Lung (tissue), 12 donors: ENCODE results near the gene LEF1. TPM values are rescaled to one million over a fixed set of nuclear protein-coding genes. Genes with fewer than 3 reads are reported as not detected.

Source experiments
- ATAC-seq: fragments of 200-7000 bp; cut with Tn5 transposase; one replicate; pipeline ENCODE4 v1.9.1; 2020; ENCODE audit warnings: moderate number of reproducible peaks; ENCODE audit not compliant: insufficient read depth, low FRiP score
- DNase-seq, 3 donors: peaks; one replicate each; pipeline ENCODE4 v3.0.0-alpha.2; 2013 to 2017
- H3K27ac ChIP-seq, 2 donors: one replicate each; pipeline ENCODE4 v1.5.1; 2013; ENCODE audit warnings: mild to moderate bottlenecking in 2 of 2, moderate library complexity in 2 of 2, control low read depth in 1 of 2, inconsistent platforms in 1 of 2, low read depth in 1 of 2, low read length in 1 of 2
- H3K27me3 ChIP-seq, 3 donors: one replicate each; pipeline ENCODE4 v1.5.1; 2013; ENCODE audit warnings: low read length in 2 of 3; ENCODE audit not compliant: control insufficient read depth in 3 of 3, insufficient read depth in 3 of 3
- H3K36me3 ChIP-seq, 4 donors: one replicate each; pipeline ENCODE4 v1.5.1; 2013; ENCODE audit warnings: low read length in 4 of 4, mild to moderate bottlenecking in 1 of 4, moderate library complexity in 1 of 4; ENCODE audit not compliant: control insufficient read depth in 4 of 4, insufficient read depth in 4 of 4
- H3K4me1 ChIP-seq, 5 donors: one replicate each; pipeline ENCODE4 v1.5.1; 2013; ENCODE audit warnings: low read length in 5 of 5, mild to moderate bottlenecking in 2 of 5, moderate library complexity in 1 of 5; ENCODE audit not compliant: control insufficient read depth in 5 of 5, insufficient read depth in 5 of 5
- H3K4me3 ChIP-seq: one replicate; pipeline ENCODE4 v1.5.1; 2013; ENCODE audit warnings: mild to moderate bottlenecking, control low read depth, moderate library complexity
- H3K9ac ChIP-seq, 2 donors: one replicate each; pipeline ENCODE4 v1.5.1; 2013; ENCODE audit warnings: low read length in 2 of 2, control low read depth in 1 of 2; ENCODE audit not compliant: insufficient read depth in 1 of 2
- H3K9me3 ChIP-seq, 4 donors: one replicate each; pipeline ENCODE4 v1.5.1; 2013; ENCODE audit warnings: low read length in 3 of 4, mild to moderate bottlenecking in 1 of 4, moderate library complexity in 1 of 4; ENCODE audit not compliant: control insufficient read depth in 4 of 4, insufficient read depth in 3 of 4
- CTCF ChIP-seq: IDR thresholded peaks from 2 replicates; pipeline ENCODE4 v1.5.1; 2012; ENCODE audit warnings: mild to moderate bottlenecking; ENCODE audit errors: control extremely low read depth, extremely low read depth
- WGBS, 2 donors: extraction: QIAGEN DNeasy Blood & Tissue Kit; methylation state at CpG; one replicate each; pipeline ENCODE4 v1.1.7; 2013; 5-methylcytosine and 5-hydroxymethylcytosine counted together
- polyA plus RNA-seq, 2 donors: library from polyadenylated mRNA; stranded (reverse); fragments of 200-250 nt; gene quantifications; one replicate each; pipeline ENCODE4 v1.2.1, GENCODE V29; 2013
- total RNA-seq, 2 donors: library from RNA; depleted of rRNA in 1 of 2; stranded (reverse); fragments of >200 nt in 1 of 2; gene quantifications; one replicate each; pipeline ENCODE4 v1.2.1, GENCODE V29; 2014 to 2021
- donor health status: control.
- donor health status: control.
- donor health status: Bipolar disorder and iron deficiency.
- donor health status: healthy.
- donor health status: DM: yes; HTN: yes; CAD: no.

LEF1 gene
- total and polyA plus RNA-seq, 4 donors = 2.7 to 25.4 (median 4.0) TPM

- ATAC-seq (no peak), DNase-seq (no peak)
- Histone ChIP-seq H3K4me3 (no peak overlapping the region), H3K9ac (no peak overlapping the region), H3K9me3 (no peaks in the 10 kb centered on the region), H3K36me3 (no peaks in the 10 kb centered on the region), H3K4me1 (peaks cover 0 to 7% (median 0%) of the 10 kb centered on the region in 5 donors), H3K27ac (no peak overlapping the region), H3K27me3 (no peaks in the 10 kb centered on the region)
- no peak for TF ChIP-seq CTCF
- WGBS, 2 donors = 85 to 92% methylated on average over 6 of the region's 6 CpGs
Measured at GRCh38 chr4:108087293-108087967, 81.3 kb downstream of the LEF1 start.

DNA sequence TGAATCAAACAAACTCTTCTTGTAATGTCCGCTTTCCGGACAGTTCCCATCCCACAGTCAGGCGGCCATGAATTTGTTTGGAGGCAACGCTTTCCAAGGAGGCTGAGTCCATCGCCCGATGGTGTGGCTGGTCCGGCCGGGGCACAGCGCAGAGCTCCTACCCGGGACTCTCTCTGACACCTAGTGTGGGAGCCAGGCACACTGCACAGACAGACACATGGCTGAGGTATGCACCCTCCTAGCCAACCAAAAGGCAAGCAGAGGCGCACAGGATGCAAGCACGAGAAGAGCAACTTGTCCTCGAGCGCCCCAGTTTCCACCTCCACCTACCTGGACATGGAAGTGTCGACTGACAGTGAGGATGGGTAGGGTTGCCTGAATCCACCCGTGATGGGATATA lies 87.5 kb downstream of the LEF1 start:
- 93 to 97% methylated on average over 16 of the region's 16 CpGs for WGBS, 2 donors
- H3K9ac ChIP-seq = no peak overlapping the region
- TF ChIP-seq CTCF = no peak
- H3K36me3 ChIP-seq = peaks cover 0 to 6% (median 0%) of the 10 kb centered on the region in 4 donors
- DNase-seq (no peak), ATAC-seq (no peak)
- H3K27me3 ChIP-seq = no peaks in the 10 kb centered on the region
- no peak overlapping the region for H3K27ac ChIP-seq
- peaks cover 0 to 2% (median 0%) of the 10 kb centered on the region in 4 donors for H3K9me3 ChIP-seq
- H3K4me1 ChIP-seq = no peaks in the 10 kb centered on the region
- H3K4me3 ChIP-seq = no peak overlapping the region

- DNase-seq (no peak), ATAC-seq (no peak)
- Histone ChIP-seq H3K9me3 (peaks cover 0 to 2% (median 0%) of the 10 kb centered on the region in 4 donors), H3K36me3 (peaks cover 0 to 6% (median 0%) of the 10 kb centered on the region in 4 donors), H3K4me3 (no peak overlapping the region), H3K9ac (no peak overlapping the region), H3K4me1 (no peaks in the 10 kb centered on the region), H3K27ac (no peak overlapping the region), H3K27me3 (no peaks in the 10 kb centered on the region)
- no peak for TF ChIP-seq CTCF
- WGBS, 2 donors = 95 to 98% methylated on average over 10 of the region's 10 CpGs
Measured at GRCh38 chr4:108080747-108081146, 88.0 kb downstream of the LEF1 start.
